Measurements from ENCODE around the gene CD7. TPM values are rescaled to one million over a fixed set of nuclear protein-coding genes. Genes with fewer than 3 reads are reported as not detected.

CD7 gene
- total RNA-seq, 4 donors from 2014 or later, result 0.44 to 2.2 (median 1.8) TPM; not detected in 1

GRCh38 chr17:82318772-82319606 lies 1.6 kb upstream of the CD7 start:
- TF ChIP-seq CTCF (IDR thresholded peaks at IDR 0.05; ENCODE audit: low read depth), result no peak

DNA sequence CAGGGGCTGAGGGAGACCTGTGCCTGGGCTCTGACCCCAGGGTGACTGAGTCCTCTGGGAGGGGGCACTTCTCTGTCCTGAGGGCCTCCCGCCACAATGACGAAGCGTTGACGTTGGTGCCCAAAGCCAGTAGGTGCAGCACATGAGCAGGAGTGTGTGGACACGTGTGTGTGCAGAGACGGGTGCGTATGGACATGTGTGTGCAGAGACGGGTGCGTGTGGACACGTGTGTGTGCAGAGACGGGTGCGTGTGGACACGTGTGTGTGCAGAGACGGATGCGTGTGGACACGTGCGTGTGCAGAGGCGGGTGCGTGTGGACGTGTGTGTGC lies 726 bp upstream of the CD7 start:
- no peak for TF ChIP-seq CTCF (IDR thresholded peaks at IDR 0.05; ENCODE audit: low read depth)

- no peak for TF ChIP-seq CTCF (IDR thresholded peaks at IDR 0.05; ENCODE audit: low read depth)
Observed at GRCh38 chr17:82316651-82317393, 586 bp downstream of the CD7 start.

- no peak for TF ChIP-seq CTCF (IDR thresholded peaks at IDR 0.05; ENCODE audit: low read depth)
Observed at GRCh38 chr17:82315703-82316358, 1.6 kb downstream of the CD7 start.

DNA sequence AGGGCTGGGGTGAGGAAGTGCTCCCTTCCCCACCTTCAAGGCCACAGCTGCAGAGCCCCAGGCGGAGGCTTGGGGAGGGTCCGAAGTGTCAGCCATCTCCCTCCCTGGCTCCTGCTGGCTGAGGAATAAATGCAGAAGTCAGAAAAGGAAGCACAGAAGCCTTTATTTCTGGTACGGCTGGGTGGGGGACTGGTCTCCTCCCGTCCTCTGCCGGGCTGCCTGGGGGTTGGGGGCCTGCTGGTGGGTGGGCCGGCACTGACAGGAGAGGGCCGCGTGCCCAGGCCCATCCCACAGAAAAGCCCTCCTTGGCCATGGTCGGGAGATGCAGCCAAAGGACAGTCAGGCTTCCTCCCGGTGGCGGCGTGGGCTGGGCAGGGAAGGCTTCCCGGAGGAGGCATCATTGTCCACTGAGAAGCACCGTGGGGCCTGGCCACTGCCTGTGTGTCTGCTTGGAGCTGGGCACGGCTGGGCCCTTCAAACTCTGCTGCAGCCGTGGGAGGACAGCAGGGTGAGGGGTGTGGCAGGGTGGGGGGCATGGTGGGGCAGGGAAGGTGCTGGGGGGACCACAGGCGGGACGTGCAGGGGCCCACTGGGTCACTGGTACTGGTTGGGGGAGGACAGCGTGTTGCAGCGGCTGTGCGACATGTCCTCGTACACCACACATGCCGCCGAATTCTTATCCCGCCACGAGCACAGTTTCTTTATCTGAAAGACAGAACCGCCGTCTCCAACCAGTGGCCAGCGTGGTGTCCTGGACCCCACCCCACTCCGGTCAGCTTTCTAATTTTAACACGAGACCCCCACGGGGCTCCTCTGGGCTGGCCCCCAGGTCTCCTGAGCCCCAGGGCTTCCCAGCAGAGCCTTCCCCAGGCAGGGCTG lies 2.4 kb downstream of the CD7 start:
- TF ChIP-seq CTCF (IDR thresholded peaks at IDR 0.05; ENCODE audit: low read depth), result no peak

DNA sequence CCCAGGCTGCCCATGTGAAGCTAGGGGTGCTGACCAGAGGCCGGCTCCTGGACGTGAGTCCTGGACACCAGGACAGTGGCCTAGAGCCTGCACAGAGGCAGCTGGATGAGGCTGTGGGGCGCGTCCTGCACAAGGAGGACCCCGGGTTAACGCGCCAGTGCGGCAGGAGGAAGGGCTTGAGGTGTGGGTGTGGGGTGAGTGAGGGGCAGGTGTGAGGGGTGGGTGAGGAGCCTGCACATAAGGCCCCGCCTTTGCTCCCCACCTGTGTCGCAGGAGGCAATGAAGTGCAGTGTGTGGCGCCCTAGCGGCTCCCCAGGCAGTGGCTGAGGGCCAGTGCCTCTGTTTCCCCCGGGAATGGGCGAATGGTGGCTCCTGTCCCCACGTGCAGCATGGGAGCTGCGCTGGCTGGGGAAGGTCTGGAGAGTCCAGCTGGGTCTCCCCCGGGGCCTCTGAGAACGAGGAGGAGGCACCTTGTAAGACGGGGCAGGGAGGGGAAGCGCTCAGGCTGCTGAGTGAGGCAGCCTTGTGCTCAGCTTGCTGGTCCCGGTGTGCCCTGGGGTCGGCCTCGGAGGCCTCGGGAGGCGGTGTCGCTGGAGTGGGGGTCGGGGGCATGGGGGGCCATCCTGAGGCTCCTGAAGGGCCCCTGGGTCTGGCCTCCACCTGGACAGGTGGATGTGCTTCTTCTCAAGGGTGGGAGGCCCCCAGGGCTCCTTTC lies 3.2 kb downstream of the CD7 start:
- TF ChIP-seq CTCF (IDR thresholded peaks at IDR 0.05; ENCODE audit: low read depth), result no peak

All from subcutaneous adipose tissue (tissue), 4 donors.